Calu3 (cell line): ENCODE results near the gene SIGLEC6. TPM values are rescaled to one million over a fixed set of nuclear protein-coding genes. Genes with fewer than 3 reads are reported as not detected.

ENCODE experiments used
- BruUV-seq: library from RNA; stranded (reverse); fragments of 400-500 nt; replicated peaks from 2 replicates; lab custom pipeline; 2021; lab: Mats Ljungman, UMichigan
- CTCF ChIA-PET: fragments of 300-600 bp; sonication (Branson Sonifier 250); formaldehyde crosslinking; loops from one replicate; lab custom pipeline; 2022; ENCODE audit warnings: antibody characterized with exemption; lab: Charles Lee
- DNase-seq: peaks from one replicate; pipeline ENCODE4 v3.0.0; 2022
- H3K27ac Mint-ChIP-seq: one replicate; pipeline ENCODE4 v1.8.0; 2022; ENCODE audit warnings: mixed read lengths; ENCODE audit not compliant: unreplicated experiment
- H3K27me3 Mint-ChIP-seq: one replicate; pipeline ENCODE4 v1.8.0; 2022; ENCODE audit warnings: mixed read lengths; ENCODE audit not compliant: unreplicated experiment
- H3K36me3 Mint-ChIP-seq: one replicate; pipeline ENCODE4 v1.8.0; 2022; ENCODE audit warnings: mild to moderate bottlenecking, moderate library complexity, mixed read lengths; ENCODE audit not compliant: insufficient read depth, unreplicated experiment
- H3K4me1 Mint-ChIP-seq: one replicate; pipeline ENCODE4 v1.8.0; 2022; ENCODE audit warnings: mild to moderate bottlenecking, low read depth, mixed read lengths; ENCODE audit not compliant: unreplicated experiment
- H3K4me3 Mint-ChIP-seq: one replicate; pipeline ENCODE4 v1.8.0; 2022; ENCODE audit warnings: mild to moderate bottlenecking, low read depth, moderate library complexity, mixed read lengths; ENCODE audit not compliant: unreplicated experiment
- H3K9me3 Mint-ChIP-seq: one replicate; pipeline ENCODE4 v1.8.0; 2022; ENCODE audit warnings: low read depth, mixed read lengths; ENCODE audit not compliant: unreplicated experiment
- intact Hi-C: fragments of 100-400 bp; cut with micrococcal nuclease; formaldehyde crosslinking; loops from one replicate; pipeline ENCODE4 v1.10.0; 2022; ENCODE audit not compliant: unreplicated experiment
- total RNA-seq: library from RNA; stranded (reverse); gene quantifications from 2 replicates; pipeline ENCODE4 v1.2.3, GENCODE V29; 2022
- TF ChIP-seq, protein P1 (sequence below): fragments of 200-600 bp; IDR thresholded peaks from one replicate; pipeline ENCODE4 v1.8.0; 2022; ENCODE audit warnings: antibody characterized with exemption; ENCODE audit not compliant: unreplicated experiment

Gene SIGLEC6
- total RNA-seq, 1 experiment from 2014 or later: not detected

DNA sequence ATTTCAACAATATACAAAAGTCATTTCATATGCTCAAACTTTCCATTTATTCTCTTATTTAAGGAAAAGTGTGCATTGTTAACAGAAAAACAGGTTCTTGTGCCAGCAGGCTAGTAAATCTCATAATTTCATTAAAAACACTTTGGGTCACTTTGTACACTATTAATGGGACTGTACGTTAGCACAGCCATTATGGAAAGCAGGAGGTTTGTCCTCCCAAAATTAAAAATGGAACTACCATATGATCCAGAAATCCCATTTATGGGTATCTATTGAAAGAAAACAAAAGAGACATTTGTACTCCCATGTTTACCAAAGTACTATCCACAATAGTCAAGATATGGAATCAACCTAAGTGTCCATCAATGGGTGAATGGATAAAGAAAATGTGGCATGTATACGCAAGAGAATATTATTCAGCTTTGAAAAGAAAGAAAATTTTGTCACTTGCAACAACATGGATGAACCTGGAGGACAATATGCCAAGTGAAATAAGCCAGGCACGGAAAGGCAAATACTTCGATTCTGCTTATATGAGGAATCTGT lies 8.4 kb upstream of the SIGLEC6 start:
- TF ChIP-seq, protein P1, sequence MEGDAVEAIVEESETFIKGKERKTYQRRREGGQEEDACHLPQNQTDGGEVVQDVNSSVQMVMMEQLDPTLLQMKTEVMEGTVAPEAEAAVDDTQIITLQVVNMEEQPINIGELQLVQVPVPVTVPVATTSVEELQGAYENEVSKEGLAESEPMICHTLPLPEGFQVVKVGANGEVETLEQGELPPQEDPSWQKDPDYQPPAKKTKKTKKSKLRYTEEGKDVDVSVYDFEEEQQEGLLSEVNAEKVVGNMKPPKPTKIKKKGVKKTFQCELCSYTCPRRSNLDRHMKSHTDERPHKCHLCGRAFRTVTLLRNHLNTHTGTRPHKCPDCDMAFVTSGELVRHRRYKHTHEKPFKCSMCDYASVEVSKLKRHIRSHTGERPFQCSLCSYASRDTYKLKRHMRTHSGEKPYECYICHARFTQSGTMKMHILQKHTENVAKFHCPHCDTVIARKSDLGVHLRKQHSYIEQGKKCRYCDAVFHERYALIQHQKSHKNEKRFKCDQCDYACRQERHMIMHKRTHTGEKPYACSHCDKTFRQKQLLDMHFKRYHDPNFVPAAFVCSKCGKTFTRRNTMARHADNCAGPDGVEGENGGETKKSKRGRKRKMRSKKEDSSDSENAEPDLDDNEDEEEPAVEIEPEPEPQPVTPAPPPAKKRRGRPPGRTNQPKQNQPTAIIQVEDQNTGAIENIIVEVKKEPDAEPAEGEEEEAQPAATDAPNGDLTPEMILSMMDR: no peak
- no peaks in the 10 kb centered on the region for H3K36me3 Mint-ChIP-seq
- H3K9me3 Mint-ChIP-seq: peaks cover 3% of the 10 kb centered on the region
- H3K4me1 Mint-ChIP-seq: no peaks in the 10 kb centered on the region
- intact Hi-C loops: no loop called here
- no peak overlapping the region for H3K4me3 Mint-ChIP-seq
- peaks cover 82% of the 10 kb centered on the region for H3K27me3 Mint-ChIP-seq
- BruUV-seq: no TSS peak
- DNase-seq: no peak
- CTCF ChIA-PET: no interaction called here
- no peak overlapping the region for H3K27ac Mint-ChIP-seq

DNA sequence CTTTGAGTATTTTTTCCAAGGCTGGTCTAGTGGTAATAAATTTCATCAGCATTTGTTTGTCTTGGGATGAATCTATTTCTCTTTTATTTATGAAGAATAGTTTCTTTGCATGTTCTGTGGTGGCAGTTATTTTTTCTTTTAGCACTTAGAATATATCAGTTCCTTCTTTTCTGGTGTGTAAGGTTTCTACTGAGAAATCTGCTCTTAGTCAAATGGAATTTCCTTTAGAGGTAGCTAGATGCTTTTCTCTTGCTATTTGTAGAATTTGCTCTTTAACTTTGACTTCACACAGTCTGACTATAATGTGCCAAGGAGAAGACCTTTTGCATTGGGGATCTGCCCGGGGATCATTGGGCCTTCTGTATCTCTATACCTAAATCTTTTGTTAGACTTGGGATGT lies 4.1 kb upstream of the SIGLEC6 start:
- BruUV-seq: no TSS peak
- H3K4me3 Mint-ChIP-seq: no peak overlapping the region
- TF ChIP-seq, protein P1: no peak
- H3K4me1 Mint-ChIP-seq: no peaks in the 10 kb centered on the region
- DNase-seq: no peak
- CTCF ChIA-PET: no interaction called here
- H3K36me3 Mint-ChIP-seq: no peaks in the 10 kb centered on the region
- no peaks in the 10 kb centered on the region for H3K9me3 Mint-ChIP-seq
- no peak overlapping the region for H3K27ac Mint-ChIP-seq
- intact Hi-C loops: no loop called here
- peaks cover 84% of the 10 kb centered on the region for H3K27me3 Mint-ChIP-seq

DNA sequence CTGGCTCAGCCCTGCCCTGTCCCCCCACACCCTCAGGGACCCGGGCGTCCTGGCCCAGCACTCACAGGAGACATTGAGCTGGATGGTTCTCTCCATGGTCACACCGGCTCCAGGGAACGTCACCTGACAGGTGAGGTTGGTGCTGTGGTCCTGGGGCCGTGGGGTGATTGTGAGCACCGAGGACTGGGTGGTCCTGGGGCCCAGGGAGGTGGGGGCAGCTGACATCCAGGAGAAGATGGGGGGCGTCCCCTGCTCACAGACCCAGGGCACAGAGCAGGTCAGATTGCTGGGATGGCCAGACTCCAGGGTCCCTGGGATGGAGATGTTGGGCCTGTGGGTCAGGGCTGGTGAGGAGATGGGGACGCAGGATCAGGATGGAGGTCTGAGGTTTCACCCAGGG lies 854 bp downstream of the SIGLEC6 start:
- no peaks in the 10 kb centered on the region for H3K4me1 Mint-ChIP-seq
- no peaks in the 10 kb centered on the region for H3K9me3 Mint-ChIP-seq
- intact Hi-C loops: no loop called here

DNA sequence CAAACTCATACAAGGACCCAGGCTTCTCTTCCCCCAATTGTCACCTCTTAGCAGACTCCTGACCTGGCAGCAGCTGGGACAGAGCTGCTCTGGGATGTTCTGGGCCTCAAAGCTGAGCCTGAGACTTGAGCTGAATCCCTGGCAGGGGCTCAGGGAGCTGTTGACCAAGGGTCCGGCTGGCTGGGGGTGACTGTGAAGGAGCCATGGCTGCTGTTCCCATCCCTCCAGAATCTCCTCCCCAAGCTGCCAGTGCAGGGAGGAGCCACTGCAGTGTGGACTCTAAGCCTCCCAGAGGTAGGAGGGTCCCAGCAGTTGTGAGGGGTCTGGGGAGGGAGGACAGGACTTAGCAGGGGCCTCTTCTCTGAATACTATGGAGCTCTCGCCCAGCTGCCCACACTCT lies 2.2 kb downstream of the SIGLEC6 start:
- no peaks in the 10 kb centered on the region for H3K4me1 Mint-ChIP-seq
- peaks cover 87% of the 10 kb centered on the region for H3K27me3 Mint-ChIP-seq
- CTCF ChIA-PET: interaction anchor here (1.0 kb wide), 1 partner anchor 15 kb away, joined by 3 read pairs; no protein-coding TSS in a partner anchor
- H3K36me3 Mint-ChIP-seq: no peaks in the 10 kb centered on the region
- no TSS peak for BruUV-seq
- no peak overlapping the region for H3K27ac Mint-ChIP-seq
- intact Hi-C loops: no loop called here
- TF ChIP-seq, protein P1: no peak
- no peaks in the 10 kb centered on the region for H3K9me3 Mint-ChIP-seq
- DNase-seq: no peak
- H3K4me3 Mint-ChIP-seq: no peak overlapping the region

More for the DNA sequence above, 854 bp downstream of the SIGLEC6 start:
- H3K27ac Mint-ChIP-seq: no peak overlapping the region
- BruUV-seq: no TSS peak
- CTCF ChIA-PET: no interaction called here
- TF ChIP-seq, protein P1: no peak
- no peaks in the 10 kb centered on the region for H3K36me3 Mint-ChIP-seq
- peaks cover 100% of the 10 kb centered on the region for H3K27me3 Mint-ChIP-seq
- DNase-seq: no peak
- no peak overlapping the region for H3K4me3 Mint-ChIP-seq
